H1 (cell line): ENCODE measurements around the gene TMPRSS4.

Experiments
- CHD2 ChIP-seq: IDR thresholded peaks from 2 replicates; pipeline ENCODE4 v1.6.1; 2012; ENCODE audit warnings: low read length, improper control_type of control experiment
- MAX ChIP-seq: IDR thresholded peaks from 2 replicates; pipeline ENCODE4 v1.6.1; 2012; ENCODE audit warnings: inconsistent platforms
- NRF1 ChIP-seq: IDR thresholded peaks from 2 replicates; pipeline ENCODE4 v1.6.1; 2011; ENCODE audit warnings: mild to moderate bottlenecking, low read depth, low read length, improper control_type of control experiment
- POLR2A ChIP-seq, 2 experiments: IDR thresholded peaks; 1 replicate in 1 of 2; 2 replicates in 1 of 2; pipeline ENCODE4 v1.6.1; 2011; ENCODE audit warnings: low read depth in 2 of 2, low read length in 2 of 2, mild to moderate bottlenecking in 2 of 2; ENCODE audit errors: control extremely low read depth in 1 of 2
- POLR2AphosphoS5 ChIP-seq: IDR thresholded peaks from 2 replicates; pipeline ENCODE4 v1.6.1; 2011; ENCODE audit warnings: low read depth, low read length
- RFX5 ChIP-seq: IDR thresholded peaks from 2 replicates; pipeline ENCODE4 v1.6.1; 2011; ENCODE audit warnings: low read depth, low read length, improper control_type of control experiment, borderline replicate concordance
- ZNF274 ChIP-seq: IDR thresholded peaks from 2 replicates; pipeline ENCODE4 v1.7.0; 2012; ENCODE audit warnings: low read length, borderline replicate concordance; ENCODE audit errors: extremely low read depth
- TF ChIP-seq, protein P1 (sequence below), 3 experiments: IDR thresholded peaks; 1 replicate in 2 of 3; 2 replicates in 1 of 3; pipeline versions ENCODE4 v1.5.1 to v1.6.1; 2011; ENCODE audit warnings: low read length in 3 of 3, mild to moderate bottlenecking in 3 of 3, inconsistent platforms in 2 of 3, low read depth in 1 of 3, moderate library complexity in 1 of 3; ENCODE audit not compliant: insufficient read depth in 1 of 3; ENCODE audit errors: control extremely low read depth in 1 of 3
- TF ChIP-seq, protein P2 (sequence below): IDR thresholded peaks from 2 replicates; pipeline ENCODE4 v1.6.1; 2012; ENCODE audit warnings: low read length, inconsistent platforms

DNA sequence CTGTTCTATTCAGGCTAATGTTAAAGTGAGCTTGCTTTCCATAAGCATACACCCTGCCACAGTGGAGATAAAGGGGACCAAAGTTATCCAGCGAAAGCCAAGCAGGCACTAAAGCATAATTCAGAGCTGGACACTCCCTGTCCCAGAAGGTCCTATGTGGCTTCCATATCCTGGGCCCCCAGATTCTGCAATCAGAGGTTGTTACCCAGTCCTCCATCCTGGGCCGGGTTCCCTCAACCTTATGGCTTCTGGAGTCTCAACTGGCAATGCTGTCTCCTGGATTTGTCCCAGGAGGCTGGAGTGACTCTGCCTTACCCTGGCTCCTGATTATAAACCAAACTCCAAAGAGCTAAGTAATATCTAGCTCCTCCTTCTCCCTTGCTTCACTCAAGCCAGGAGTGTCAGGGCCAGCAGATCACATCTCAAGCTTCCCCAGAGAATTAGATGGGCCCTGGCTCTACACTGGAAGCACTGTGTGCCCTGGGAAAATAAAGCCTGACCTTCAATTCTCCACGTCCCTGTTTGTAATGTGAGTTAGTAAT is 23.9 kb downstream of the TMPRSS4 start:
- TF ChIP-seq POLR2A (IDR thresholded peaks at IDR 0.05; ENCODE audit: control extremely low read depth in 1 of 2, low read depth in 2 of 2, low read length in 2 of 2) (no peak), MAX (no peak), NRF1 (no peak), CHD2 (no peak), RFX5 (no peak), POLR2AphosphoS5 (no peak), ZNF274 (no peak)
- TF ChIP-seq, protein P1, sequence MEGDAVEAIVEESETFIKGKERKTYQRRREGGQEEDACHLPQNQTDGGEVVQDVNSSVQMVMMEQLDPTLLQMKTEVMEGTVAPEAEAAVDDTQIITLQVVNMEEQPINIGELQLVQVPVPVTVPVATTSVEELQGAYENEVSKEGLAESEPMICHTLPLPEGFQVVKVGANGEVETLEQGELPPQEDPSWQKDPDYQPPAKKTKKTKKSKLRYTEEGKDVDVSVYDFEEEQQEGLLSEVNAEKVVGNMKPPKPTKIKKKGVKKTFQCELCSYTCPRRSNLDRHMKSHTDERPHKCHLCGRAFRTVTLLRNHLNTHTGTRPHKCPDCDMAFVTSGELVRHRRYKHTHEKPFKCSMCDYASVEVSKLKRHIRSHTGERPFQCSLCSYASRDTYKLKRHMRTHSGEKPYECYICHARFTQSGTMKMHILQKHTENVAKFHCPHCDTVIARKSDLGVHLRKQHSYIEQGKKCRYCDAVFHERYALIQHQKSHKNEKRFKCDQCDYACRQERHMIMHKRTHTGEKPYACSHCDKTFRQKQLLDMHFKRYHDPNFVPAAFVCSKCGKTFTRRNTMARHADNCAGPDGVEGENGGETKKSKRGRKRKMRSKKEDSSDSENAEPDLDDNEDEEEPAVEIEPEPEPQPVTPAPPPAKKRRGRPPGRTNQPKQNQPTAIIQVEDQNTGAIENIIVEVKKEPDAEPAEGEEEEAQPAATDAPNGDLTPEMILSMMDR (IDR thresholded peaks at IDR 0.05; ENCODE audit: control extremely low read depth in 1 of 3, insufficient read depth in 1 of 3, low read depth in 1 of 3, low read length in 3 of 3) = no peak
- TF ChIP-seq, protein P2, sequence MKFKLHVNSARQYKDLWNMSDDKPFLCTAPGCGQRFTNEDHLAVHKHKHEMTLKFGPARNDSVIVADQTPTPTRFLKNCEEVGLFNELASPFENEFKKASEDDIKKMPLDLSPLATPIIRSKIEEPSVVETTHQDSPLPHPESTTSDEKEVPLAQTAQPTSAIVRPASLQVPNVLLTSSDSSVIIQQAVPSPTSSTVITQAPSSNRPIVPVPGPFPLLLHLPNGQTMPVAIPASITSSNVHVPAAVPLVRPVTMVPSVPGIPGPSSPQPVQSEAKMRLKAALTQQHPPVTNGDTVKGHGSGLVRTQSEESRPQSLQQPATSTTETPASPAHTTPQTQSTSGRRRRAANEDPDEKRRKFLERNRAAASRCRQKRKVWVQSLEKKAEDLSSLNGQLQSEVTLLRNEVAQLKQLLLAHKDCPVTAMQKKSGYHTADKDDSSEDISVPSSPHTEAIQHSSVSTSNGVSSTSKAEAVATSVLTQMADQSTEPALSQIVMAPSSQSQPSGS = no peak
